Prostate gland (tissue), 2 donors: ENCODE data around the gene RPL39L. TPM values are rescaled to one million over a fixed set of nuclear protein-coding genes. Genes with fewer than 3 reads are reported as not detected.

Experiments
- DNase-seq: peaks from one replicate; pipeline ENCODE4 v3.0.0-alpha.2; 2019; ENCODE audit warnings: low spot score
- H3K27ac ChIP-seq, 2 donors: fragments of 200-600 bp; sonication (generic); 2 replicates each; pipeline ENCODE4 v1.5.1; 2017 to 2019
- H3K27me3 ChIP-seq: fragments of 200-600 bp; sonication (generic); replicated peaks from 2 replicates; pipeline ENCODE4 v1.5.1; 2019; ENCODE audit not compliant: insufficient read depth
- H3K36me3 ChIP-seq, 2 donors: fragments of 200-600 bp; sonication (generic); 1 replicate in 1 of 2; 2 replicates in 1 of 2; pipeline versions ENCODE4 v1.5.1 to v1.8.1; 2017 to 2019
- H3K4me1 ChIP-seq: fragments of 200-600 bp; sonication (generic); replicated peaks from 2 replicates; pipeline ENCODE4 v1.5.1; 2019
- H3K4me3 ChIP-seq, 2 donors: fragments of 200-600 bp; sonication (generic); 2 replicates each; pipeline ENCODE4 v1.5.1; 2017 to 2019
- H3K9me3 ChIP-seq: fragments of 200-600 bp; sonication (generic); 2 replicates; pipeline ENCODE4 v1.5.1; 2017
- POLR2A ChIP-seq: fragments of 450-650 bp; IDR thresholded peaks from one replicate; pipeline ENCODE4 v1.6.1; 2016; ENCODE audit warnings: antibody characterized with exemption, mild to moderate bottlenecking
- POLR2AphosphoS5 ChIP-seq: sonication (generic); formaldehyde crosslinking; IDR thresholded peaks from one replicate; pipeline ENCODE4 v1.6.1; 2017; ENCODE audit warnings: antibody characterized with exemption
- WGBS: methylation state at CpG from one replicate; pipeline ENCODE4 v1.1.5; 2018; 5-methylcytosine and 5-hydroxymethylcytosine counted together
- intact Hi-C: fragments of 100-400 bp; cut with DNase I; formaldehyde crosslinking; loops from one replicate; pipeline ENCODE4 v1.14.2; 2022
- total RNA-seq, 2 donors: library from RNA; depleted of rRNA; stranded (reverse); fragments of >200 nt; gene quantifications; one replicate each; pipeline ENCODE4 v1.1.0, GENCODE V29; 2016
- TF ChIP-seq, protein P1 (sequence below), 4 experiments: fragments of 200-600 bp in 2 of 4; fragments of 450-650 bp in 2 of 4; sonication (generic) in 2 of 4; IDR thresholded peaks; 1 replicate in 3 of 4; 2 replicates in 1 of 4; pipeline ENCODE4 v1.5.1; 2016 to 2019; ENCODE audit warnings: antibody characterized with exemption in 4 of 4, mild to moderate bottlenecking in 2 of 4, moderate library complexity in 2 of 4

Gene RPL39L
- total RNA-seq, 2 donors from 2014 or later, result 27.5 to 57.9 TPM

DNA sequence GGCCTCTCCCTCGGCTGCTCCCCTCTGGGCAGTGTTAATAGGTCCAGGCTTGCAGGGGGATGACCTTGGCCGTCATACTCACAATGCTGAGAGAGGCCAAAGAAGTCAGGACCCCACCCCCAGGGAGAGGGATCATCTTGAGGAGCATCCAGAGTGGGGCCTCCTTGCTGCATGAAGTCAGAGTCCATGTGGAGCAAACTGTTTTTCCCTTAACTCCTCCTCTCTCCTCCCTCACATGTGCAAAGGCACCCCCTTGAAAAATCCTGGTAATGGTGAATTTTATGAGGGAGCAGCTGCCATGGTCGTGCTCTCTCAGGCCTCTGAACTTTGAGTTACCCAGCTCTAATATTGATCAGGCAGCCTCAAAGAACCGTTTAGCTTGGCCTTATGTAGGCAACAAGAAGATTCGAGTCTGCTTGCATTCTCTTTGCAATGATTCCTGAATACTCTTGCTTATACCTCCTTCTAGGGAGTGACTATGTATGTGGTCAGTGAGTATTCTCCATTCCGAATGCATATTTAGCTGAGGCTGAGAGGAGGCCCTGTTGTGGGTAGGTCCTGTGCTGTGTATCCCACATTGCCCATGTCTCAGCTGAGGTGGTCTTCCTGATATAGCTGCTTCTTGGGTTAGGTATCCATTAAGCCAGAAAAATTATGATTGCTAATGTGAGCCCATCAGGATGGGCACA is 23.1 kb upstream of the RPL39L start:
- 73% methylated on average over 6 of the region's 6 CpGs for WGBS
- intact Hi-C loops, result loop anchor here (5.0 to 10.0 kb wide), 2 partner anchors 310 to 548 kb away; partner anchors contain the start of gene AHSG
- no peak for TF ChIP-seq POLR2A
- TF ChIP-seq, protein P1, sequence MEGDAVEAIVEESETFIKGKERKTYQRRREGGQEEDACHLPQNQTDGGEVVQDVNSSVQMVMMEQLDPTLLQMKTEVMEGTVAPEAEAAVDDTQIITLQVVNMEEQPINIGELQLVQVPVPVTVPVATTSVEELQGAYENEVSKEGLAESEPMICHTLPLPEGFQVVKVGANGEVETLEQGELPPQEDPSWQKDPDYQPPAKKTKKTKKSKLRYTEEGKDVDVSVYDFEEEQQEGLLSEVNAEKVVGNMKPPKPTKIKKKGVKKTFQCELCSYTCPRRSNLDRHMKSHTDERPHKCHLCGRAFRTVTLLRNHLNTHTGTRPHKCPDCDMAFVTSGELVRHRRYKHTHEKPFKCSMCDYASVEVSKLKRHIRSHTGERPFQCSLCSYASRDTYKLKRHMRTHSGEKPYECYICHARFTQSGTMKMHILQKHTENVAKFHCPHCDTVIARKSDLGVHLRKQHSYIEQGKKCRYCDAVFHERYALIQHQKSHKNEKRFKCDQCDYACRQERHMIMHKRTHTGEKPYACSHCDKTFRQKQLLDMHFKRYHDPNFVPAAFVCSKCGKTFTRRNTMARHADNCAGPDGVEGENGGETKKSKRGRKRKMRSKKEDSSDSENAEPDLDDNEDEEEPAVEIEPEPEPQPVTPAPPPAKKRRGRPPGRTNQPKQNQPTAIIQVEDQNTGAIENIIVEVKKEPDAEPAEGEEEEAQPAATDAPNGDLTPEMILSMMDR (IDR thresholded peaks at IDR 0.05), result no peak
- TF ChIP-seq POLR2AphosphoS5, result no peak
- H3K27me3 ChIP-seq, result no peaks in the 10 kb centered on the region
- no peaks in the 10 kb centered on the region for H3K4me1 ChIP-seq
- no peaks in the 10 kb centered on the region for H3K9me3 ChIP-seq
- no peak overlapping the region for H3K4me3 ChIP-seq
- no peak for DNase-seq
- H3K27ac ChIP-seq, result no peak overlapping the region
- H3K36me3 ChIP-seq, result no peaks in the 10 kb centered on the region

DNA sequence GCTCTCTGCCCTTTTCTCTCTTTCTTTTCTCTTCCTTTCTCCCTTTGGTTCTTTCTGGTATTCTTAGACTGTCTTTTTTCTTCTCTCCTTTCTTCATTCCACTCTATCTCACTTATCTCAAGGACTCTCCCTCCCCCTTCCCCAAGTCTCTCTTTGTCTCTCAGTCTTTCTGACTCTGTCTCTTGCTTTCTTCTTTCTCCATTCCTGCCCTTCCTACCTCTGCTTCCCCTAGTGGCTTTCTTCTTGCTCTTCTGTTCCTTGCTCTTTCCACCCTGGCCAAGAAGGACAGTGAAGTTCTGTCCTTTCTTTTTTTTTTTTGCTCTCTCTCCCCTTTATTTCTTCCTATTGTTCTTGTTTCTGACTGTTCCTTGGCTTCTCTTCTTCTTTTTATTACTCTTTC is 22.3 kb upstream of the RPL39L start:
- Histone ChIP-seq H3K27me3 (no peaks in the 10 kb centered on the region), H3K4me1 (no peaks in the 10 kb centered on the region), H3K9me3 (no peaks in the 10 kb centered on the region), H3K4me3 (no peak overlapping the region), H3K27ac (no peak overlapping the region), H3K36me3 (no peaks in the 10 kb centered on the region)
- DNase-seq, result no peak
- intact Hi-C loops, result loop anchor here (5.0 to 10.0 kb wide), 2 partner anchors 309 to 547 kb away; partner anchors contain the start of gene AHSG
- TF ChIP-seq POLR2A, result no peak
- no peak for TF ChIP-seq POLR2AphosphoS5

DNA sequence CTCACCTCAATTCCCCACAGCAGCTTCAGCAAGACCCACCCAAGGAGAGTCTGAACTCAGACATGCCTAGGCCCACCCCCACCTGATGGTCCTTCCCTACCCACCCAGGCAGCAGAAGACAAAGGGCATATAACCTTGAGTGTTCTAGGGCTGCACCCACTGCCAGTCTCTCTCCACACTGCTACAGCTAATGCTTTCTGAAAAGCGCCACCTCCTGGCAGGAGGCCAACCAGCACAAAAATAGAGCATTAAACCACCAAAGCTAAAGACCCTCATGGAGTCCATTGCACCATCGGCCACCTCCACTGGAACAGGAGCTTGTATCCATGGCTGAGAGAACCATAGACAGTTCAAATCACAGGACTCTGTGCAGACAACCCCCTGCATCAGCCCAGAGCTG is 11.3 kb upstream of the RPL39L start:
- WGBS, result 87% methylated on average over 2 of the region's 2 CpGs
- no peak for DNase-seq

DNA sequence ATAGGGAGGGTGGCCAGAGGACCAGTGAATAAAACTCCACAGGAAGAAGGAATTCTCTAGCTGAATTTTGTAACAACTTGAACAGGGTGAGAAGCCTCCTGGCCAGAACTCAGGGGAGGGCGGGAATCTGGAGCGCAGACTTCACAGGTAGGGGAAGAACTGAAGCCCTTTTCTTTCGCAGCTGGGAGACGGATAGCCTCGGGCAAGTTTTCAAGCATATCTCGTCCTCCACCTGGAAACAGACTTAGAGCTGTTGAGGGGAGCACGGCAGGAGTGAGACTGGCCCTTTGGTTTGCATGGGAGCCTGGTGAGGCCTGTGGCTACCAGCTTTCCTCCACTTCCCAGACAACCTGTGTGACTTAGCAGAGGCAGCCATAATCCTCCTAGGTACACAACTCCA is 10.9 kb upstream of the RPL39L start:
- H3K27ac ChIP-seq, result no peak overlapping the region
- H3K9me3 ChIP-seq, result no peaks in the 10 kb centered on the region
- no peak for DNase-seq
- no peaks in the 10 kb centered on the region for H3K27me3 ChIP-seq
- TF ChIP-seq POLR2A, result no peak
- no peak for TF ChIP-seq POLR2AphosphoS5
- TF ChIP-seq, protein P1 (IDR thresholded peaks at IDR 0.05), result no peak
- no peaks in the 10 kb centered on the region for H3K4me1 ChIP-seq
- no peaks in the 10 kb centered on the region for H3K36me3 ChIP-seq
- WGBS, result 53% methylated on average over 7 of the region's 7 CpGs
- intact Hi-C loops, result no loop called here
- H3K4me3 ChIP-seq, result no peak overlapping the region

More for the DNA sequence above, 11.3 kb upstream of the RPL39L start:
- Histone ChIP-seq H3K27me3 (no peaks in the 10 kb centered on the region), H3K36me3 (no peaks in the 10 kb centered on the region), H3K4me1 (no peaks in the 10 kb centered on the region), H3K9me3 (no peaks in the 10 kb centered on the region), H3K27ac (no peak overlapping the region), H3K4me3 (no peak overlapping the region)
- TF ChIP-seq POLR2AphosphoS5 (no peak), POLR2A (no peak)
- TF ChIP-seq, protein P1 (IDR thresholded peaks at IDR 0.05), result no peak
- intact Hi-C loops, result no loop called here

- no peak for TF ChIP-seq POLR2A
- TF ChIP-seq, protein P1 (IDR thresholded peaks at IDR 0.05), result no peak
- no peak for TF ChIP-seq POLR2AphosphoS5
- no peak overlapping the region for H3K4me3 ChIP-seq
- intact Hi-C loops, result no loop called here
- no peaks in the 10 kb centered on the region for H3K4me1 ChIP-seq
- DNase-seq, result no peak
- H3K27ac ChIP-seq, result no peak overlapping the region
- WGBS, result 83% methylated on average over 3 of the region's 3 CpGs
- H3K36me3 ChIP-seq, result no peaks in the 10 kb centered on the region
- H3K27me3 ChIP-seq, result no peaks in the 10 kb centered on the region
- H3K9me3 ChIP-seq, result no peaks in the 10 kb centered on the region
Measured at GRCh38 chr3:187146389-187146788, 7.1 kb upstream of the RPL39L start.
